ENCODE results near the gene CAPN12.

DNA sequence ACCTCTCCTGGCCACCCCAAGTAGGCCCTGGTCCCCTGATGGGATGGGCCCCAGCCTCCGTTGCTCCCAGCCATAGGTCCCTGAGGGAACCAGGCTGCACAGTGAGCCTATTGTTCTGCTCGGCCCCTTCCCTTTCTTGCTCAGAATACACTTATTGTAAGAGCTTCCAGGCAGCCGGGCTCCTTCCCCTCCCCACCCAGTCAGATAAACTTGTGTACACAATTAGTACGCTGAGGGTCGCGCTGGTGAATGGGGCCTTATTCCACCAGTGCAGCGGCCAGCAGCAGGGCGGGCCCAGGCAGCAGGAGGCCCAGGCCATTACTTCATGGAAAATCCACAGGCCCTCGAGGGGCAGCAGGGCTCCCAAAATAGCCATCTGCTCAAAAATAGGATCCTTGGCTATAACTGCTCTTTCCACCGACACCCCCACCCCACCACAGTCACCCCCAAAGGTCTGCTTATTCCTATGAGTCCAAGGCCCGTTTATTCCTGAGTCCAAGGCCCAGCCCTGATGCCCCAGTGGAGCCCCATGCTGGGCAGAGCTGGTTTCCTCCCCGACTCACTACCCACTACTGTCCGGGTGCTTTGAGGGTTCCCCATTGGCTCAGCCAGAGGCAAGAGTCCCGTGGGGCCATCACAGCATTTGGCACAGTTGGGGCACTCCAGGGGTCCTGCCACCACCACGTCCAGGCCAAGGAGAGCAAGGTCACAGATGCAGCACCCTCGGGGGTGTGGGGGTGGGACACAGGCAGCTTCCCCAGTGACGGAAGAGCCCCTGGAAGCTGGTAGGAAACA lies 22.1 kb downstream of the CAPN12 start:
- TF ChIP-seq, protein P1, sequence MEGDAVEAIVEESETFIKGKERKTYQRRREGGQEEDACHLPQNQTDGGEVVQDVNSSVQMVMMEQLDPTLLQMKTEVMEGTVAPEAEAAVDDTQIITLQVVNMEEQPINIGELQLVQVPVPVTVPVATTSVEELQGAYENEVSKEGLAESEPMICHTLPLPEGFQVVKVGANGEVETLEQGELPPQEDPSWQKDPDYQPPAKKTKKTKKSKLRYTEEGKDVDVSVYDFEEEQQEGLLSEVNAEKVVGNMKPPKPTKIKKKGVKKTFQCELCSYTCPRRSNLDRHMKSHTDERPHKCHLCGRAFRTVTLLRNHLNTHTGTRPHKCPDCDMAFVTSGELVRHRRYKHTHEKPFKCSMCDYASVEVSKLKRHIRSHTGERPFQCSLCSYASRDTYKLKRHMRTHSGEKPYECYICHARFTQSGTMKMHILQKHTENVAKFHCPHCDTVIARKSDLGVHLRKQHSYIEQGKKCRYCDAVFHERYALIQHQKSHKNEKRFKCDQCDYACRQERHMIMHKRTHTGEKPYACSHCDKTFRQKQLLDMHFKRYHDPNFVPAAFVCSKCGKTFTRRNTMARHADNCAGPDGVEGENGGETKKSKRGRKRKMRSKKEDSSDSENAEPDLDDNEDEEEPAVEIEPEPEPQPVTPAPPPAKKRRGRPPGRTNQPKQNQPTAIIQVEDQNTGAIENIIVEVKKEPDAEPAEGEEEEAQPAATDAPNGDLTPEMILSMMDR (IDR thresholded peaks at IDR 0.05 in 2 of 3, conservative IDR thresholded peaks at IDR 0.05 in 1 of 3; ENCODE audit: control insufficient read depth in 2 of 3, extremely low read depth in 1 of 3, insufficient read depth in 1 of 3, low read depth in 3 of 3, low read length in 3 of 3) = no peak
- TF ChIP-seq JUNB (IDR thresholded peaks at IDR 0.05) = no peak
- TF ChIP-seq CBFB (IDR thresholded peaks at IDR 0.05; ENCODE audit: low read depth) = no peak
- TF ChIP-seq POLR2A (IDR thresholded peaks at IDR 0.05; ENCODE audit: low read depth, low read length) = 0 out of 2 replicates have a peak, but pooled peaks have one; percentile 11
- no peak for TF ChIP-seq POLR2AphosphoS5 (IDR thresholded peaks at IDR 0.05; ENCODE audit: low read length)
- TF ChIP-seq ZNF274 (IDR thresholded peaks at IDR 0.05; ENCODE audit: insufficient read depth, insufficient read length) = no peak
- no peak for TF ChIP-seq USF2 (IDR thresholded peaks at IDR 0.05; ENCODE audit: borderline replicate concordance, low read depth, low read length)

All from GM12878 (cell line).